Neural progenitor cell (in vitro differentiated cells): Measurements from ENCODE around the gene FHOD3.
"Not testable (repeated sequence)": the region's sequence is repeated elsewhere in the genome, so short reads cannot be mapped to it uniquely, and the experiment has no call there.

Source experiments
- EZH2 ChIP-seq: fragments of 200-600 bp; sonication (generic); IDR thresholded peaks from 2 replicates; pipeline ENCODE4 v1.6.1; 2017; ENCODE audit warnings: antibody characterized with exemption, mild to moderate bottlenecking, moderate library complexity
- EZH2phosphoT487 ChIP-seq: fragments of 200-600 bp; sonication (generic); IDR thresholded peaks from 2 replicates; pipeline ENCODE4 v1.6.1; 2017; ENCODE audit warnings: antibody characterized with exemption
- TF ChIP-seq, protein P1 (sequence below): fragments of 200-600 bp; sonication (generic); IDR thresholded peaks from 2 replicates; pipeline ENCODE4 v1.5.1; 2017; ENCODE audit warnings: antibody characterized with exemption, mild to moderate bottlenecking

DNA sequence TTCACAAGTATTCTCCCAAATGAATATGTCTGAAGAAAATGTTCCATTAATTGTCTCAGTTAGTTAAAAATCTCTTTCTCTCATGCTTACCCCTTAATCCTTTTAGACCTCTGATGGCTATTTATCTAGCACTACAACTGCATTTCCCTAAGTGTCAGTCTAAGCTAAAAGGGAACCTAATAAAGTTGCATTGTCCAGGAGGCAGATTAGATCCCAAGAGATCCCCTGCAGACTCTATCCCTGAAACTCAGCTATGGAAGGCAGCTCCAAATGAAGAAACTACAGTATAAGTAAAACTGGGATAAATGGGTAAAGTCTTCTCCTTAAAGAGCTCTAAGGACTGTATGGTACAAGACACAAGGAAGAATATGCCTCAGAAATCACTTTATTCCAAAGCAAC, 518.6 kb downstream of the FHOD3 start:
- TF ChIP-seq EZH2, EZH2phosphoT487: not testable (repeated sequence)
- TF ChIP-seq, protein P1, sequence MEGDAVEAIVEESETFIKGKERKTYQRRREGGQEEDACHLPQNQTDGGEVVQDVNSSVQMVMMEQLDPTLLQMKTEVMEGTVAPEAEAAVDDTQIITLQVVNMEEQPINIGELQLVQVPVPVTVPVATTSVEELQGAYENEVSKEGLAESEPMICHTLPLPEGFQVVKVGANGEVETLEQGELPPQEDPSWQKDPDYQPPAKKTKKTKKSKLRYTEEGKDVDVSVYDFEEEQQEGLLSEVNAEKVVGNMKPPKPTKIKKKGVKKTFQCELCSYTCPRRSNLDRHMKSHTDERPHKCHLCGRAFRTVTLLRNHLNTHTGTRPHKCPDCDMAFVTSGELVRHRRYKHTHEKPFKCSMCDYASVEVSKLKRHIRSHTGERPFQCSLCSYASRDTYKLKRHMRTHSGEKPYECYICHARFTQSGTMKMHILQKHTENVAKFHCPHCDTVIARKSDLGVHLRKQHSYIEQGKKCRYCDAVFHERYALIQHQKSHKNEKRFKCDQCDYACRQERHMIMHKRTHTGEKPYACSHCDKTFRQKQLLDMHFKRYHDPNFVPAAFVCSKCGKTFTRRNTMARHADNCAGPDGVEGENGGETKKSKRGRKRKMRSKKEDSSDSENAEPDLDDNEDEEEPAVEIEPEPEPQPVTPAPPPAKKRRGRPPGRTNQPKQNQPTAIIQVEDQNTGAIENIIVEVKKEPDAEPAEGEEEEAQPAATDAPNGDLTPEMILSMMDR, result not testable (repeated sequence)
